ENCODE results near the gene MAEA. TPM values are rescaled to one million over a fixed set of nuclear protein-coding genes. Genes with fewer than 3 reads are reported as not detected.

MAEA gene
- total RNA-seq, 1 donor from 2014 or later: 65.8 TPM

DNA sequence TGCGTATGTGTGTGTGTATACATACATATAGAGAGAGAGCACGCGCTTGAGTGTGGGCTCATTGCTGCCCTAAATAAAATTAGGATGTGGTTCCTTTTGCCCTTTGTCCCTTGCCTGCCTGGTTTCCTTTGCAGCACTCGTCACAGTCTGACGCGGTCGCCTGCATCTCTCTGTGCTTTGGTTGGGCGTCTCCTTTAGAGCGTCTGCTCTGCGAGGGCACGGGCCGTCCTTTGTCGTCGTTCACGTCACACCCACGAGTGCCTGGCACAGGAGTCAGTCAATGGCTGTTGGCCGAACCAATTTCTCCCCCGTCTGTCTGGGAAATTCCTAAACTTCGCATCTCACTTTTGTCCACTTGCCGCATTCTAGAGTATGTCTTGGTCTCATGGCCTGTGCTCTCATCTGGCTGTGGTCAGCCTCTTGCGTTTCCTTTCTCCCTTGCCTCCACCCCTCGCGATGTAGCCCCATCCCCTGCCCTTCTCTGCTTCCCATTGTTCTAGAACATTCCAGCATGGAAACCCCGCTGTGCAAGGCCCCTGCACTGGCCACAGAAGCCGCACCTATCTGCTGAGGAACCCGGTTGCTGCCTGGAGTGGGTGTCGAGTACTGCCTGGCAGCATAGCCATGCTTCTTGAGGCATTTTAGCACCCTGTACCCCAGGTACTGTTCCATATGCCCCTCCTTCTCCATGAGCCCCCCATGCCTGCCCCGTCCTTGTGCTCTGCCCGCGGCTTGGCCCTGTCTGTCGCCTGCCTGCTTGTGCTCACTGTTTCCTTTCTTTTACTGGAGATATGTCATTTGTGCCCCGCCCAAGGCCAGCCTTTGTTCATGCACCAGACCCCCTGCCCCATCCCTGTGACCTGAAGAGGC is 8.0 kb downstream of the MAEA start:
- Histone ChIP-seq H3K4me1 (peaks cover 24% of the 10 kb centered on the region), H3K27ac (no peak overlapping the region), H3K9me3 (no peaks in the 10 kb centered on the region), H3K27me3 (ENCODE audit: low read depth) (no peaks in the 10 kb centered on the region), H3K36me3 (peaks cover 46% of the 10 kb centered on the region), H3K4me3 (no peak overlapping the region)
- intact Hi-C loops (cut with DNase I): no loop called here
- ATAC-seq: no peak
- TF ChIP-seq, protein P1, sequence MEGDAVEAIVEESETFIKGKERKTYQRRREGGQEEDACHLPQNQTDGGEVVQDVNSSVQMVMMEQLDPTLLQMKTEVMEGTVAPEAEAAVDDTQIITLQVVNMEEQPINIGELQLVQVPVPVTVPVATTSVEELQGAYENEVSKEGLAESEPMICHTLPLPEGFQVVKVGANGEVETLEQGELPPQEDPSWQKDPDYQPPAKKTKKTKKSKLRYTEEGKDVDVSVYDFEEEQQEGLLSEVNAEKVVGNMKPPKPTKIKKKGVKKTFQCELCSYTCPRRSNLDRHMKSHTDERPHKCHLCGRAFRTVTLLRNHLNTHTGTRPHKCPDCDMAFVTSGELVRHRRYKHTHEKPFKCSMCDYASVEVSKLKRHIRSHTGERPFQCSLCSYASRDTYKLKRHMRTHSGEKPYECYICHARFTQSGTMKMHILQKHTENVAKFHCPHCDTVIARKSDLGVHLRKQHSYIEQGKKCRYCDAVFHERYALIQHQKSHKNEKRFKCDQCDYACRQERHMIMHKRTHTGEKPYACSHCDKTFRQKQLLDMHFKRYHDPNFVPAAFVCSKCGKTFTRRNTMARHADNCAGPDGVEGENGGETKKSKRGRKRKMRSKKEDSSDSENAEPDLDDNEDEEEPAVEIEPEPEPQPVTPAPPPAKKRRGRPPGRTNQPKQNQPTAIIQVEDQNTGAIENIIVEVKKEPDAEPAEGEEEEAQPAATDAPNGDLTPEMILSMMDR (IDR thresholded peaks at IDR 0.05): no peak
- DNase-seq: no peak

DNA sequence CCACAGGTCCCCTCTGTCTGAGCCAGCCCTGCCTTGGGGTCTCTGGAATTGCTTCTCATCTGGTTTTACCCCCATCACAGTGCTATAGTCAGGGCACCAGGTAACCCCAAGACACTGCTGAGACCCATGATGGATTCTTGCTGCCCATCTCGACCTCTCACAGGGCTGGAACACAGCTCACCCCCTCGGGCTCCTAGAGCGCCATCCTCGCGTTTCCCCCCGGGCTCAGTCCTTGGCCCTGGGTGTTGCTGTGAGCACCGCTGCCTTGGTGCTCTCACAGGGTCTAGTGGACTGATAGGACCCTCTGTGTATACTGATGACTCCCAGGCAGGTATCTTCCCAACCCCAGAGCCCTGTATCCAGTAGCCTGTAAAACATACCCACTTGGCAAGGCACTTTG is 8.8 kb downstream of the MAEA start:
- Histone ChIP-seq H3K9me3 (no peaks in the 10 kb centered on the region), H3K27me3 (ENCODE audit: low read depth) (no peaks in the 10 kb centered on the region), H3K27ac (no peak overlapping the region), H3K4me3 (no peak overlapping the region), H3K4me1 (peaks cover 24% of the 10 kb centered on the region), H3K36me3 (peaks cover 46% of the 10 kb centered on the region)
- TF ChIP-seq, protein P1 (IDR thresholded peaks at IDR 0.05): no peak
- ATAC-seq (no peak), DNase-seq (peak; percentile 20)
- intact Hi-C loops (cut with DNase I): no loop called here

DNA sequence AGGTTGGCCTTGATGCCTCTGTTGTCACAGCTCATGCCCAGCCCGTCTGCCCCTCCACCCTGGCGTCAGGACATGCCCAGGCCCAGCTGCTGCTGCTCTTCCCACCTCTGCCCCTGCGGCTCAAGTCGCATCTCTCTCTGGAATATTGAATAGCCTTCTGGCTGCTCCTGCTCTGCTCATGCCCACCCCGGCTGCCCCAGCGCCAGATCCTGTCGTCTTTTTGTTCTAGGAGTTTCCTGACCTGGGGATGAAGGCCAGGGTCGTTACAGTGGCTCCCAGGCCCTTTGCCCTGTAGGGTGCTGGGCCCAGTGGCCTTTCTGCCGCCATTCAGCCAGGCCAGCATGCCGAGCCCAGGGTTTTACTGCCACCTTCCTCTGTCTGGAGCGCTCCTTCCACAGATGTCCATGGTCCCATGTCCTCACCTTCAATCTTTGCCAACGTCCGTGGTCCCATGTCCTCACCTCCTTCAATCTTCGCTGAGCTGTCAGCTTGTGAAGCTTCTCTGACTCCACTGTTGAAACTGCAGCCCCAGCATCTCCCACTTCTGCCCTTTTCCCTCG is 9.7 kb downstream of the MAEA start:
- Histone ChIP-seq H3K27me3 (ENCODE audit: low read depth) (no peaks in the 10 kb centered on the region), H3K9me3 (no peaks in the 10 kb centered on the region), H3K36me3 (peaks cover 46% of the 10 kb centered on the region), H3K4me3 (no peak overlapping the region), H3K27ac (no peak overlapping the region), H3K4me1 (peaks cover 19% of the 10 kb centered on the region)
- intact Hi-C loops (cut with DNase I): no loop called here
- ATAC-seq: no peak
- peak; percentile 22 for DNase-seq
- TF ChIP-seq, protein P1 (IDR thresholded peaks at IDR 0.05): no peak

DNA sequence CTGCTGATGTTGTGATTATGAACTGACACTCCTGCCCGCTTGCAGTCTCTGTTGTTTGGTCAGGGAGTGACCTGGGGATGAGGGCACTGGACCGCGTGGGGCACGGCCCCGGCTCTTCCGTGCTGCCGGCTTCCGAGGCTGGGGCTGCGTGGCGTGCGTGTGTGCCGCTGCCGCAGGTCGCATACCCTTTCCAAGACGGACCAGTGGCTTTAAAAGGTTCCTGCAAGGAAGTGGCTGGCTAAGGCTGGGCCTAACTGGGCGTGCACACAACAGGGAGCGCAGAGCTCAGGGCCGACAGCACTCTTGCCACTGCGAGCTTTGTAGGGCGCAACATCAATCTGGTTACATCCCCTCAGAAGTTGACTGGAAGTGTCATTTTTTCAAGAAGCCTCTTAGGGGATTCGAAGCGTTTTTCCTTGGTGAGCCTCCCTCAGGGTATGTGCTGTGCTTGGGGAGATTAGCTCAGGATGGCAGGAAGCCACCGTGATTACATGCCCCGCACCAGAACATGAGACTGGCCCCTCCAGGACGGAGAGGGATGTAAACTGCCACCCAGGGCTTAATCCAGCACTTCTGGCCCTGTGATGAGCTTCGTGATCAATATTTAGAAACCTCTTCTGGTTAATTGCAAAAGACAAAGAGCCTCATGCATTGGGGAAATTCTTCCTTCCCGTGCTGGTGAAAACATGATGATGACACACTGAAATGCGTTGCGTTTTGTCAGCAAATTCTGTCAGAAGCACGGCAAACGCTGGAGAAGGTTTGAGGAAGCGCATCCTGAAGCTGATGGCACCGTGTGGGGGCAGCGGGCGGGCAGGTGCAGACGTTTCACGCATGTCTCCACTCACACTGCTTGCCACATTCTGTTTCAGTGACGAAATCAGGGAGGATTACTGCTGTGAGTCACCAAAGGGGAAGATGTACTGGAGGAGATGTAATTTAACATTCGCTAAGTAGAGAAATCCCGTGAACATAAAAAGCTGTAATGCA is 11.1 kb downstream of the MAEA start:
- H3K27ac ChIP-seq: peak overlapping the region; percentile 61
- DNase-seq (peak; percentile 88), ATAC-seq (peak; percentile 80 to 87)
- no peaks in the 10 kb centered on the region for H3K27me3 ChIP-seq (ENCODE audit: low read depth)
- peaks cover 11% of the 10 kb centered on the region for H3K4me1 ChIP-seq
- intact Hi-C loops (cut with DNase I): no loop called here
- H3K4me3 ChIP-seq: no peak overlapping the region
- TF ChIP-seq, protein P1 (IDR thresholded peaks at IDR 0.05): no peak
- peaks cover 51% of the 10 kb centered on the region for H3K36me3 ChIP-seq
- H3K9me3 ChIP-seq: no peaks in the 10 kb centered on the region

DNA sequence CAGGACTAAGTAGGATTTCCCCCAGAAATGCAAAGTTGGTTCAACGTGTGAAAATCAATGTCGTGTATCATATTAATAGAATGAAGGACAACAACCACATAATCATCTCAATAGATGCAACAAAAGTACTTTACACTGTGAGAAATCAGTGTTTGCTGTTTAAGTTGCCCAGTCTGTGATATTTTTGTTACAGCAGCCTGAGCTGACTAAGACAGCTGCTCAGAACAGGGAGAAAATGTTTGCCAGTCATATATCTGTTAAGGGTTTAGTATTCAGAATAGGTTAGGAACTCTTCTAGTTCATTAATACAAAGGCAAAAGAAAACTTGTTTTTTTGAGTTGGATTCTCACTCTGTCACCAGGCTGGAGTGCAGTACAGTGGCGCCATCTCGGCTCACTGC is 12.5 kb downstream of the MAEA start:
- no peaks in the 10 kb centered on the region for H3K27me3 ChIP-seq (ENCODE audit: low read depth)
- intact Hi-C loops (cut with DNase I): no loop called here
- no peak for DNase-seq
- no peak for ATAC-seq
- H3K4me1 ChIP-seq: peaks cover 11% of the 10 kb centered on the region
- H3K27ac ChIP-seq: no peak overlapping the region
- H3K9me3 ChIP-seq: no peaks in the 10 kb centered on the region
- peaks cover 44% of the 10 kb centered on the region for H3K36me3 ChIP-seq
- H3K4me3 ChIP-seq: no peak overlapping the region
- TF ChIP-seq, protein P1 (IDR thresholded peaks at IDR 0.05): no peak
